A673 (cell line): ENCODE results near the gene GOLGA8Q. TPM values are rescaled to one million over a fixed set of nuclear protein-coding genes. Genes with fewer than 3 reads are reported as not detected.
A peak's percentile ranks its signal among the peaks of the same experiment; 100 is the strongest.
"Not testable (repeated sequence)": the region's sequence is repeated elsewhere in the genome, so short reads cannot be mapped to it uniquely, and the experiment has no call there.

Experiments used
- BruUV-seq: library from RNA; stranded (reverse); fragments of 400-500 nt; replicated peaks from 2 replicates; lab custom pipeline; 2021; lab: Mats Ljungman, UMichigan
- CTCF ChIA-PET: fragments of 300-600 bp; sonication (Branson Sonifier 250); formaldehyde crosslinking; loops from one replicate; lab custom pipeline; 2022; ENCODE audit warnings: antibody characterized with exemption; lab: Charles Lee
- POLR2A ChIA-PET: fragments of 300-600 bp; sonication (Branson Sonifier 250); formaldehyde crosslinking; loops from one replicate; lab custom pipeline; 2022; ENCODE audit warnings: antibody characterized with exemption; ENCODE audit not compliant: low non-redundant PET; lab: Charles Lee
- DNase-seq: peaks from one replicate; pipeline ENCODE4 v3.0.0-alpha.2; 2015; ENCODE audit warnings: low spot score
- H3K27ac ChIP-seq: fragments of 200-600 bp; sonication (generic); 2 replicates; pipeline ENCODE4 v1.5.1; 2016; ENCODE audit warnings: mixed run types, low read depth, mild to moderate bottlenecking, mixed read lengths, antibody characterized with exemption, low read length; ENCODE audit not compliant: poor library complexity, severe bottlenecking
- H3K27me3 ChIP-seq: fragments of 200-600 bp; sonication (generic); replicated peaks from 2 replicates; pipeline ENCODE4 v1.6.1; 2017; ENCODE audit warnings: mixed run types, low read depth, mild to moderate bottlenecking, mixed read lengths, antibody characterized with exemption, low read length; ENCODE audit not compliant: insufficient read depth, poor library complexity
- H3K36me3 ChIP-seq: fragments of 200-600 bp; sonication (generic); 2 replicates; pipeline ENCODE4 v1.6.1; 2016; ENCODE audit warnings: mixed run types, mild to moderate bottlenecking, mixed read lengths, antibody characterized with exemption, low read length; ENCODE audit not compliant: insufficient read depth, poor library complexity, severe bottlenecking
- H3K4me1 ChIP-seq: fragments of 200-600 bp; sonication (generic); 2 replicates; pipeline ENCODE4 v1.6.1; 2017; ENCODE audit warnings: mixed run types, mild to moderate bottlenecking, mixed read lengths, antibody characterized with exemption, low read length; ENCODE audit not compliant: insufficient read depth, poor library complexity, severe bottlenecking
- H3K4me3 ChIP-seq: fragments of 200-600 bp; sonication (generic); 2 replicates; pipeline ENCODE4 v1.5.1; 2016; ENCODE audit warnings: low read depth, mixed run types, mild to moderate bottlenecking, mixed read lengths, low read length; ENCODE audit not compliant: poor library complexity, severe bottlenecking
- H3K9me3 ChIP-seq: fragments of 200-600 bp; sonication (generic); 2 replicates; pipeline ENCODE4 v1.6.1; 2016; ENCODE audit warnings: mixed run types, low read depth, mild to moderate bottlenecking, mixed read lengths, antibody characterized with exemption, low read length; ENCODE audit not compliant: poor library complexity, severe bottlenecking
- intact Hi-C: fragments of 100-400 bp; cut with micrococcal nuclease; formaldehyde crosslinking; loops from one replicate; pipeline ENCODE4 v1.10.0; 2022; ENCODE audit not compliant: unreplicated experiment
- total RNA-seq: library from RNA; stranded (reverse); gene quantifications from 2 replicates; pipeline ENCODE4 v1.2.3, GENCODE V29; 2021

Gene GOLGA8Q
- total RNA-seq, 1 experiment from 2014 or later = 0.56 TPM

GRCh38 chr15:30566949-30567348 is 15.1 kb downstream of the GOLGA8Q start:
- DNase-seq = peak; percentile 0
- intact Hi-C loops, POLR2A ChIA-PET, H3K4me3 ChIP-seq, BruUV-seq, H3K36me3 ChIP-seq, H3K27me3 ChIP-seq, CTCF ChIA-PET, H3K9me3 ChIP-seq, H3K4me1 ChIP-seq, H3K27ac ChIP-seq: not testable (repeated sequence)

DNA sequence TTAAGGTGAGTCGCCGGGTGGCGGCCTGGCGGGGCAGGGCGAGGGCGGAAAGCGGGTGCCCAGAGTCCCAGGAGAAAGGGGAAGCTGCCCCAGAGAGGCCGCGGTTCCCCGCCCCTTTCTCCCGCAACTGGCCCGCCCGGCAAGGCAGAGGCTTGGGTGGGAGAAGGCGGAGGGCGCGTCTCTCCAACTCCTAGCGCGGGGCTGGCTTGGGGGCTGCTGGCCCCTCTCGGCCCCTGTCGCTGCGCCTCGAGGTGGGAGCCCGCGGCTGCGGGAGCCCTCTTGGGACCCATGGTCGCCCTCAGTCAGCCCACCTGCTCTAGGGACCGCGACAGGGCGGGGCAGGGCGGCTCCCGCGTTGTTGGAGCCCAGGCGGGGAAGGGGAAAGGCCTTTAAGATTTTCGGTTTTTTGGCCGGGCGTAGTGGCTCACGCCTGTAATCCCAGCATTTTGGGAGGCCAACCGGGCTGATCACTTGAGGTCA is 21.2 kb downstream of the GOLGA8Q start:
- peak overlapping the region; percentile 30 for H3K4me3 ChIP-seq
- intact Hi-C loops, H3K36me3 ChIP-seq, H3K27ac ChIP-seq, H3K4me1 ChIP-seq, DNase-seq, BruUV-seq, H3K27me3 ChIP-seq, H3K9me3 ChIP-seq, POLR2A ChIA-PET, CTCF ChIA-PET: not testable (repeated sequence)

DNA sequence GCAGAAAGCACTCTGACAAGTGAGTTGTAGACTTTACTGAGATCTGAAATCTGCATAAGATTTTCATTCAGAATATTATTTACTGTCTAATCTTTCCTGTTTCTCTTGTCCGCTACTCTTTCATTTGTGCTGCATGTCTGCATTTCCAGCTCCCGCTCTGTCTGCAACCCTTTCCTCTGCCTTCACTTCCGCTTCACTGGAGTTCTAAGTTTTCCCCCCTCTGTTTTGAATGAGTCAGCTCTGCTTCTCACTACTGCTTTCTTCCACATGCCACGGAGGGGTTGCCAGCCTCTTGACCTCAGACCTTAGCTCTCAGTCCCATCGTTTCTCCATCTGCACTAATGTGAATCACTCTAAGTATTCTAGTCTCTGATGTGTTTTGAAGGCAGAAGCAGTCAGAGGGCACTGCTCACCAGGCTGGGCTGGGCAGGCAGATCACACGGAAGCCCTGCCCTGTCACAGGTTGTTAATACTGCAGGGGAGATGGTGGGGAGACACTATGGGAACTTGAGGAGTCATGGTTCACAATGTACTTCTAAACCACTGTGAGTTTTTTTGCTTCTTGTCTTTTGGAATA is 27.6 kb downstream of the GOLGA8Q start:
- intact Hi-C loops, DNase-seq, BruUV-seq, H3K36me3 ChIP-seq, POLR2A ChIA-PET, H3K27me3 ChIP-seq, H3K9me3 ChIP-seq, H3K4me1 ChIP-seq, CTCF ChIA-PET, H3K4me3 ChIP-seq, H3K27ac ChIP-seq: not testable (repeated sequence)

DNA sequence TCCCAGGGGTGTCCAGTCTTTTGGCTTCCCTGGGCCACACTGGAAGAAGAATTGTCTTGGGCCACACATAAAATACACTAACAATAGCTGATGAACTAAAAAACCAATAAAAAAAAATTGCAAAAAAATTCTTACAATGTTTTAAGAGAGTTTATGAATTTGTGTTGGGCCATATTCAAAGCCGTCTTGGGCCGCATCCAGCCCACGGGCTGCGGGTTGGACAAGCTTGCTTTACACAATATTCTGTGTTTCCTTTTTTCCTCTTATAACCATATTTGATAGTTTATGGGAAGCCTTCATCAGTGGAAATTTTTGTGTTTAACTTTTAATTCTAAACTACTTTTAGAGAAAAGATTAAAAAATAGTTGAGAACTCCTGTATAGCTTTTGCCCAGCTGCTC is 28.9 kb downstream of the GOLGA8Q start:
- H3K27ac ChIP-seq, H3K27me3 ChIP-seq, CTCF ChIA-PET, H3K4me3 ChIP-seq, POLR2A ChIA-PET, DNase-seq, H3K36me3 ChIP-seq, H3K4me1 ChIP-seq, H3K9me3 ChIP-seq, intact Hi-C loops, BruUV-seq: not testable (repeated sequence)

DNA sequence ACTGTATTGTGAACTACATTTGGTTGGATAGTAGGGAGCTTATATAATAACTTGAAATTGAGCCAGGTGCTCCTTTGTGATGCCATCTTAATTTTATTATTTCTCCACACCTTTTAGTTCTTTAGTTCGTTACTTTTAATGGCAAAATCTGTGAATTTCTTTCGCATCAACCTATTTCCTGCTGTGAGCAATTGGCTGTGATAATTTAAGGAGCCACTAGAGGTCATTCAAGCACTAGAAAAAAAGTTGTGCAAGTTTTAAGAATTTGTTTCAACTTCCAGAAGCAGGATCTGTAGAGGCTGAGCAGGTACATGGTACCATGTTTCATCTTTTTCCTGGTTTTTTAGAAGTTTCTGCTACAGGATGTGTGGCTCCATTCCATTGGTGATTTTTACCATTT is 47.1 kb downstream of the GOLGA8Q start:
- H3K9me3 ChIP-seq, H3K36me3 ChIP-seq, H3K27me3 ChIP-seq, POLR2A ChIA-PET, H3K4me1 ChIP-seq, H3K4me3 ChIP-seq, H3K27ac ChIP-seq, BruUV-seq, DNase-seq, CTCF ChIA-PET, intact Hi-C loops: not testable (repeated sequence)

DNA sequence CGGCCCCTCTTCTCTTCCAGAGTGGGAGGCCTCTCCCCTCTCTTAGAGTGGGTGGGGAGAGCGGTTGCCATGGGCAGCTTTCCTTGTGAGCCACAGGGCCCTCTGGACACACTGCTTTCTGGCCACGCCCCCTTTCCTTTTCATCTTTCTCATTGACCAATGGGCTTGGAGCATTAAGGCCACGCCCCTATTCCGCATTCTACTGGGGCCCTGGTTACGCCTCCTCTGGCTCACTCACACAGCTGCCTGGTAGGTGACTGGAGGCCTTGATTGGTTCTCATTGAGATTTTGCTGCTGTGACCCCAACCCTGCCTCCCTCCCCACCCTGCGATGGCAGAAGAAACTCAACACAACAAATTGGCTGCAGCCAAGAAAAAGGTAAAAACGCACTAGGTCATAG is 51.9 kb downstream of the GOLGA8Q start, which contains the start of gene GOLGA8H:
Gene GOLGA8H, plus strand, starts transcription at position 233 of the 400 bp plus-strand sequence. Its CDS starts 98 bp downstream, at position 331.
- POLR2A ChIA-PET, H3K36me3 ChIP-seq, intact Hi-C loops, H3K9me3 ChIP-seq, H3K4me1 ChIP-seq, H3K4me3 ChIP-seq, H3K27me3 ChIP-seq, BruUV-seq, CTCF ChIA-PET, H3K27ac ChIP-seq, DNase-seq: not testable (repeated sequence)
